Body of pancreas (tissue), 4 donors: Measurements from ENCODE around the gene OGFOD2.

Source experiments
- CTCF ChIP-seq, 7 experiments: fragments of 450-650 bp in 4 of 7; fragments of 200-600 bp in 3 of 7; sonication (generic) in 3 of 7; IDR thresholded peaks; one replicate each; pipeline ENCODE4 v1.5.1; 2016 to 2019; ENCODE audit warnings: antibody characterized with exemption in 7 of 7
- POLR2A ChIP-seq, 3 donors: fragments of 450-650 bp; IDR thresholded peaks; one replicate each; pipeline ENCODE4 v1.6.1; 2016; ENCODE audit warnings: antibody characterized with exemption in 3 of 3, mild to moderate bottlenecking in 2 of 3

- TF ChIP-seq POLR2A (IDR thresholded peaks at IDR 0.05), result no peak
- TF ChIP-seq CTCF (IDR thresholded peaks at IDR 0.05), result no peak
Observed at GRCh38 chr12:123011701-123012100, 36.7 kb downstream of the OGFOD2 start.
